ENCODE data around the gene MPRIP. TPM values are rescaled to one million over a fixed set of nuclear protein-coding genes. Genes with fewer than 3 reads are reported as not detected.
A peak's percentile ranks its signal among the peaks of the same experiment; 100 is the strongest.

The MPRIP gene
- total RNA-seq, 1 experiment from 2014 or later: 132 TPM

GRCh38 chr17:17152385-17152784, 110.1 kb downstream of the MPRIP start:
- Histone ChIP-seq H3K4ac (ENCODE audit: low read depth, low read length) (no peak overlapping the region), H3T11ph (ENCODE audit: low read length) (no peak overlapping the region), H2BK5ac (ENCODE audit: insufficient read length, low read length) (no peak overlapping the region), H3K9ac (ENCODE audit: extremely low read depth, insufficient read length, low read length) (no peak overlapping the region), H3K27me3 (ENCODE audit: insufficient read depth, low read length) (no peaks in the 10 kb centered on the region), H4K5ac (ENCODE audit: insufficient read length, low read depth, low read length) (no peak overlapping the region), H4K91ac (ENCODE audit: insufficient read length, low read depth, low read length) (no peak overlapping the region), H3K9me3 (ENCODE audit: control insufficient read depth, low read depth, low read length) (no peaks in the 10 kb centered on the region), H2BK20ac (ENCODE audit: low read depth, low read length, poor library complexity, severe bottlenecking) (no peak overlapping the region), H2BK12ac (ENCODE audit: insufficient read length, low read depth, low read length) (no peak overlapping the region), H3K18ac (ENCODE audit: insufficient read length, low read depth, low read length) (no peak overlapping the region), H4K20me1 (ENCODE audit: control insufficient read depth, insufficient read depth, insufficient read length) (no peaks in the 10 kb centered on the region), H3K23ac (ENCODE audit: insufficient read length, low read depth, low read length) (no peak overlapping the region), H2AFZ (ENCODE audit: low read length) (no peak overlapping the region), H3K4me2 (ENCODE audit: insufficient read depth, insufficient read length, low read length) (no peak overlapping the region), H3K4me1 (ENCODE audit: insufficient read depth, low read length) (no peaks in the 10 kb centered on the region), H3K56ac (ENCODE audit: insufficient read length, low read depth, low read length) (no peak overlapping the region), H2AK5ac (ENCODE audit: insufficient read length, low read length) (no peak overlapping the region), H3K23me2 (ENCODE audit: insufficient read length, low read depth, low read length, poor library complexity, severe bottlenecking) (no peaks in the 10 kb centered on the region), H2BK120ac (ENCODE audit: low read depth, low read length, poor library complexity, severe bottlenecking) (no peak overlapping the region), H3K27ac (ENCODE audit: insufficient read length, low read depth, low read length) (no peak overlapping the region), H3K79me2 (ENCODE audit: insufficient read depth, low read length) (no peaks in the 10 kb centered on the region), H4K8ac (replicated peaks; ENCODE audit: insufficient read length, low read depth, low read length) (no peak overlapping the region), H3K14ac (ENCODE audit: insufficient read depth, low read length) (no peak overlapping the region), H2BK15ac (ENCODE audit: low read depth, low read length) (no peak overlapping the region), H3K79me1 (ENCODE audit: insufficient read depth, low read depth, low read length, poor library complexity, severe bottlenecking) (no peaks in the 10 kb centered on the region)
- no peak for TF ChIP-seq CTCF (conservative IDR thresholded peaks at IDR 0.05)
- Mint-ChIP-seq H3K9me3 (no peaks in the 10 kb centered on the region), H3K36me3 (ENCODE audit: insufficient read depth in 1 of 3, low read depth in 3 of 3) (peaks cover 31 to 66% (median 64%) of the 10 kb centered on the region in 3 experiments), H3K27me3 (ENCODE audit: low read depth) (no peaks in the 10 kb centered on the region), H3K4me1 (no peaks in the 10 kb centered on the region), H3K4me3 (no peak overlapping the region), H3K27ac (peak overlapping the region in 1 of 3 experiments; percentile 68; a peak in 2 of 7 replicates)
- WGBS (ENCODE audit: extremely low coverage, insufficient read length, low lambda C conversion rate): no CpG with 5 or more reads among the region's 4 CpGs
- DNase-seq: no peak

Measured in H9 (cell line).